Right ventricle myocardium inferior (tissue), 1 donor: Measurements from ENCODE around the gene GDF10. TPM values are rescaled to one million over a fixed set of nuclear protein-coding genes. Genes with fewer than 3 reads are reported as not detected.

Experiments used
- ATAC-seq: fragments of 200-7000 bp; cut with Tn5 transposase; one replicate; pipeline ENCODE4 v1.9.1; 2020; ENCODE audit warnings: mild to moderate bottlenecking, moderate library complexity
- DNase-seq: peaks from one replicate; pipeline ENCODE4 v3.0.0; 2021; ENCODE audit errors: missing footprints
- intact Hi-C: fragments of 100-400 bp; cut with DNase I; formaldehyde crosslinking; loops from one replicate; pipeline ENCODE4 v1.11.0; 2022
- total RNA-seq: library from RNA; stranded (reverse); fragmentation: NEBNext Ultra II Directional; extraction: Animal tissue kit (Norgen Biotek cat#: 25700); gene quantifications from one replicate; pipeline ENCODE4 v1.2.1, GENCODE V29; 2021
- donor health status: DM: no; HTN: yes; CAD: no; lungs with severe emphysema.

GDF10 gene
- total RNA-seq, 1 donor from 2014 or later, result 0.27 TPM

DNA sequence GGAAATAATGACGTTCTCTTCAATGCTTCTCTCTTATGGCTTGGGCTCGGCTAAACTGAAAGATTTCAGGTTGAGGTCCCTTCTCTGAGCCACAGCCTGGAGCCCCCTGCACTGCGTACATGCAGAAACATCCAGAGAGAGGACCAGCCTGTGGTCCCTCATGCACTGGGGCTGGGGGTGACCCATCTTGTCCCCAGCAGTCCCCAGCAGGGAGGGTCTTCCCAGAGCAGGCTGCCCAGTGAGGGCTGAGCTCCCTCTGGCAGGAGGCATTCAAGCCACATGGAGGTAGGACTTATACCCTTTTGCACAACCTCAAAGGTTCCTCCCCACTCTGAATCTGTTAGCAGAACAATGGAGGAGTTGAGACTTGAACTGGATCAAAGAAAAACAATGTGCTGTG, 7.4 kb downstream of the GDF10 start:
- intact Hi-C loops, result loop anchor here (10.0 kb wide), 1 partner anchor 143 kb away; no protein-coding TSS in a partner anchor
- DNase-seq, result no peak
- ATAC-seq, result no peak

DNA sequence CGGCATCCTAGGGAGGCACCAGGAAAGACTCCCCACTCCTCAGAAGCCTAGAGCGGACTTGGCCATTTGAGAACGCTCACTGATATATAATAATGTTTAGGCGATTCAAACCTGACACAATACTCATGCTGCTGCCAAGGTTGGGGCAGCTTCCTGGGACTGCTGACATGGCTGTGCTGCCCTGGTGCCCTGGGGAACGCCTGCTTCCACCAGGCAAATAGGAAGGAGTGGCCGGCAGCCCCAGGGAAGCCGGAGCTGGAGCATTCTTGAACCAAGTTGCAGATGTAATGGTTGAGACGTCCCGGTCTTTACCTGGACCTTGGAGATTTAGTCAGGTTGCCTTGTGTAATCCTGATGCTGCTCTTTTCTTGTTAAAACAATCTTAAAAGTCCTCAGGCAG, 8.8 kb downstream of the GDF10 start:
- intact Hi-C loops, result loop anchor here (10.0 kb wide), 1 partner anchor 144 kb away; no protein-coding TSS in a partner anchor
- DNase-seq, result no peak
- ATAC-seq, result no peak

DNA sequence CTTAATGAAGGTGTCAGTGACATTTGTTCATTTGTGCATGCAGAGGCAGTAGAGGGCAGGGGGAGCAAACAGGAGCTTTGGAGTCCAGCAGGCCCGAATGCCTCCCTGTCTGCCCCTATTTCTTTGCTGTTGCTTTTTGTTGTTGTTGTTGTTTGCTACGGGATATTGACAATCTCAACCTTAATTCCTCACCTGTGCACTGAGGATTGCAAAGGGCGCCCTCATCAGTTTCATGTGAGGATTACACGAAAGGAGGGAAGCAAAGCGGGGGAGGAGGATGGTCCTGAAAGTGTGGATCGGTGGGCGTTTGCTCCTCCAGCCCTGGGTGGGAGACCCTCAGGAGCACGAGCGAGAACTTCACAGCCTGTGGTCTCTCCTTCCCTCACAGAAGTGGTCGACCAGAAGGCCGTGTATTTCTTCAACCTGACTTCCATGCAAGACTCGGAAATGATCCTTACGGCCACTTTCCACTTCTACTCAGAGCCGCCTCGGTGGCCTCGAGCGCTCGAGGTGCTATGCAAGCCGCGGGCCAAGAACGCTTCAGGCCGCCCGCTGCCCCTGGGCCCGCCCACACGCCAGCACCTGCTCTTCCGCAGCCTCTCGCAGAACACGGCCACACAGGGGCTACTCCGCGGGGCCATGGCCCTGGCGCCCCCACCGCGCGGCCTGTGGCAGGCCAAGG, 9.6 kb downstream of the GDF10 start:
- intact Hi-C loops, result loop anchor here (10.0 kb wide), 1 partner anchor 145 kb away; no protein-coding TSS in a partner anchor
- DNase-seq (no peak), ATAC-seq (no peak)

DNA sequence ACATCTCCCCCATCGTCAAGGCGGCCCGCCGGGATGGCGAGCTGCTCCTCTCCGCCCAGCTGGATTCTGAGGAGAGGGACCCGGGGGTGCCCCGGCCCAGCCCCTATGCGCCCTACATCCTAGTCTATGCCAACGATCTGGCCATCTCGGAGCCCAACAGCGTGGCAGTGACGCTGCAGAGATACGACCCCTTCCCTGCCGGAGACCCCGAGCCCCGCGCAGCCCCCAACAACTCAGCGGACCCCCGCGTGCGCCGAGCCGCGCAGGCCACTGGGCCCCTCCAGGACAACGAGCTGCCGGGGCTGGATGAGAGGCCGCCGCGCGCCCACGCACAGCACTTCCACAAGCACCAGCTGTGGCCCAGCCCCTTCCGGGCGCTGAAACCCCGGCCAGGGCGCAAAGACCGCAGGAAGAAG, 10.1 kb downstream of the GDF10 start:
- no peak for DNase-seq
- intact Hi-C loops, result no loop called here
- ATAC-seq, result no peak

DNA sequence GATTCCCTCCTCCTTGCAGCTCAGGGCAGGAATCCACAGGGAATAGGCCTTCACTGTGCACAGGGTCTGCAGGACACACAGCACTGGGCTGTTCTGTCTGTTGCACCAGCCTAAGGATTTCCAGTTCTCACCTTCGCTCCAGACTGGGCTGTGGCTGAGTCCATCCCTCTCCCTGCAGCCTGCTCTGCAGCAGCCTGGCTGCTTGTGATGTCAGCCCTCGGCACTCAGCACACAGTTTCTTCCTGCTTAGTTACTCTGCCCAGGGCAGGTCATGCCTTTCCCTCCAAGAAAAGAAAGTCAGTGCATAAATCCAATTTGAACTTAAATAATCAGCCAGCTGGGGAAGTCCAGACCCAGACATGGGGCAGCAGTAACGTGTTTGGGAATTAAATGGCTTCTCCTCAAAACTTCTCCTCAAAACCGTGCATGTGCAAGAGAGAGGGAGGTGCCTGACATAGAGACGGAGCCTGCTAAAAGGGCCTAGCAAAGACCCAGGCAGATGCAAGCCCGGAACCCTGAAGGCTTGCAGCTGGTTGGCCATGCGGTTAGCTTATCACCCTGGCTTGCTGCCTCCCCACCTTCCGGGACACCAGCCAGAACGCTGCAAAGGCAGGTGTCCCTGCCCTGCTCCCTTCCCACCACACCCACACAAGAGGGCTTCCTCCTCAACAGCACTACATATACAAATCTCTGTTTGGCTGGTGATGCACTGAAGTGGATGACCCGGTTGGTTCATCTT, 11.4 kb downstream of the GDF10 start:
- intact Hi-C loops, result no loop called here
- ATAC-seq, result no peak
- DNase-seq, result no peak

DNA sequence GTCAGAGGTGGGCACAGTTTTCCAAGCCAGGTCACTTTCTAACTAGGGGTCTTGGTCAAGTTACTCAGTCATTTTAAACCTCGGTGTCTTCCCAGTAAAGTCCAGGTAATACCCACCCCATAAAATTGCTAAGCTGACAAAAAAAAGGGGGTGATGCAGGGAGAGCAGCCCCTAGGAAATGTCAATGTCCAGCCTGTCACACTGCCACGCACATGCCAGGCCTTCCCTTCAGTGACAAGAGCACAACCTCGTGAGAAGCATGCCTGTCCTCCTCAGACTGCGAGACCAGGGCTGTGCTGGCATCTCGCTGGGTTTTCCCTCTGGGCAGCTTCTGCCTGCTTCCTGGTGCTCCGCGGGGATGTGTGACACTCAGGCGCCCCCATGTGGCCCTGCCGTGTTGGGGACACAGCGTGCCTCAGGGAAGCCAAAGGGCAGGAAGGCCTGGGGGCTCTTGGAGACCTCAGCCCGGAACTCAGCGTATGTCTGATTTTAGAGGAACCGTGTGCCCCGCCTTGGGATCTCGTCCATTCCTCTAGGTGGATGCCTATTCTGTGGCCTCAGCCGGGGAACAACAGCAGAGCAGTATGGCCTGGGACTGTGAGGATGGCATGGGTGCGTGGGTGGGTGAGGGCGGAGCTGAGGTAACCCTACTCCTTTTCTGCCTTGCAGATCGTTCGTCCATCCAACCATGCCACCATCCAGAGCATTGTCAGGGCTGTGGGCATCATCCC, 12.1 kb downstream of the GDF10 start:
- intact Hi-C loops, result loop anchor here (1.0 kb wide), 2 partner anchors 265 to 288 kb away; no protein-coding TSS in a partner anchor

DNA sequence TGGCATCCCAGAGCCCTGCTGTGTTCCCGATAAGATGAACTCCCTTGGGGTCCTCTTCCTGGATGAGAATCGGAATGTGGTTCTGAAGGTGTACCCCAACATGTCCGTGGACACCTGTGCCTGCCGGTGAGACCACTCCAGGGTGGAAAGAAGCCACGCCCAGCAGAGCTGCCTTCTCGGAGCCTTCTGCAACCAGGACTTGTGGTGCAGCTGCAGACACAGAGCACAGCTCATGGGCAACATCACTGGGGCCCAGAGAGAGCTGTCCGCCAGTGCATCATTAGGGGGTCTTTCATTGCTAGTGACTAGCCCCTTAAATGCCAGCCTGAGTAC, 12.6 kb downstream of the GDF10 start:
- intact Hi-C loops, result loop anchor here (1.0 kb wide), 2 partner anchors 265 to 288 kb away; no protein-coding TSS in a partner anchor
- DNase-seq, result no peak
- ATAC-seq, result no peak

More for the DNA sequence above, 12.1 kb downstream of the GDF10 start:
- ATAC-seq, result peak; percentile 90
- DNase-seq, result peak; percentile 92

DNA sequence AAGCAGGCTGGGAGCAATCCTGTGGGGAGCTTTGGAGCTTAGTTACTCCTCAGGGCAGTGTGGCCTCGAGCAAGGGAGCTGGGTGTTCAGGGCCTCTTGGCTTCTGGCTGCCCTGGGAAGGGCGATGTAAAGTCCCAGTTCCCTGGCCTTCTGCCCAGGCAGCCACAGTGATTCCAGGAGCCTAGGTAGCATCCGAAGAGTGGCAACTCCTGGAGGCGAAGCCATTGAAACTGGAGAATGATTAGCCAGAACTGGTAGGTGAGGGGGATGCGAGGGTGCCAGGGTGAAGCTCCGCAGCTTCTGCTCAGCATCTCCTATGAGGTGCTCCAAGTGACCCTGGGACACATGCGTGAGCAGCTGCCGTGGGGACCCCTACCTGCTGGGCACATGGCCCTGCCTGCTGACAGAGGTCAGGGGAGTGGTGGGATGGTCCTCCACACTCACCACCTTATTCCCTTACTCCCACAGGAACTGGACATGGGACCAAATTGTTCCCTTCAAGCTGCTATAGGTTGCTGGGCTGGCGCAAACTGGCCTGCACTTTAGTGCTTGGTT, 14.5 kb downstream of the GDF10 start:
- ATAC-seq (no peak), DNase-seq (no peak)
- intact Hi-C loops, result no loop called here

DNA sequence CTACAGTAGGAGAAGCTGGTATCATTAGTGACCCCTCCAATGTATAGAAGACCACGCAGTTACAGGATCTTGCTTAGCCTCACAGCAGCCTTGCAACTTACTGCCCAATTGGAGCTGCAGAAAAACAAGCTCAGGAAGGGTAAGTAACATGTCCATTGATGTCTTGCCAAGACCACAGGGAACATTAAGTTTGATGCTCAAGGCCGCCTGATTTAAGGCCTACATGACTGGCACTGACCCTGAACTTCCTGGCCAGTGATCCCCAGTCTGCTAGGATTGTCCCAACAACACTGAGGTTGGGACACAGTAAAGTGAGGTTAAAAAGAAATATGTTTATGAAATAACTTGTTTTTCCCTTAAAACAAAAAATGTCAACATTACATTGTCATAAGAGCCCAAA, 15.4 kb downstream of the GDF10 start:
- no peak for ATAC-seq
- intact Hi-C loops, result no loop called here
- DNase-seq, result no peak

DNA sequence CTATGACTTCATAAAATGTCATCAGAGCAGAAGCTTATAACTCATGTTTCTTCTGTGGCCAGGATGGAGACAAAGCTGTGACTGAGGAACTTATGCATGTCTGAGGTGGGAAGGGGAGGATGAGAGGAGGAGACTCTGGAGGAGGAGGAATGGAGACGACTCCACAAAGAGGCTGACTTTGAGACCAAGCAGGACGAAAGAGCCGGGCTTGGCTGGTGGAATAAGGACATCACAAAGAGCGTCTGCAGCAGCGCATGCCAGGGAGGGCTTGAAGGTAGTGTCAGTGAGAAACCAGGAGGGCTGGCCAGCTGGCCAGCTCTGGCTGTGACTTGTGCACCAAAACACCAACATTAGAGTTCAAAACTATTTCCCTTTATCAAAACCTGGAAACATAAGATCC, 16.1 kb downstream of the GDF10 start:
- ATAC-seq, result no peak
- no peak for DNase-seq
- intact Hi-C loops, result no loop called here

DNA sequence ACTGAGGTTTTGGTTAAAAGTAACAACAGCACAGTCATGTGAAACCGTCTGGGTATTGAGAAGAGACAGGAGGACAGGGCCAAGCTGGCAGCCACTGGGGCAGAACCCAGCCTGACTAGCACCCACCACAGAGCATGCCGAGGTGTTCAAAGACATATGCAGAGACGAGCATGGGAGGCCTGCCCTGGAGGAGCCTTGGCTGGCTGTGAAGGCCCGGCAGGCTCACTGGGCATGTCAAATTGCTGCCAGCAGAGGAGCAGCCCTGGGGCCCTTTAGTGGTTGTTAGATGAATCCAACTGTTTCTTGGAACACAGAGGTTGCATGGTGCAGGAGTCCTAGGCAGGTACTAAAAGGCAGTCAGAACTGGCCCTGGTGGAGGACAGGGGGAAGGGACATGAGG, 17.3 kb downstream of the GDF10 start:
- intact Hi-C loops, result no loop called here
- DNase-seq (no peak), ATAC-seq (no peak)

DNA sequence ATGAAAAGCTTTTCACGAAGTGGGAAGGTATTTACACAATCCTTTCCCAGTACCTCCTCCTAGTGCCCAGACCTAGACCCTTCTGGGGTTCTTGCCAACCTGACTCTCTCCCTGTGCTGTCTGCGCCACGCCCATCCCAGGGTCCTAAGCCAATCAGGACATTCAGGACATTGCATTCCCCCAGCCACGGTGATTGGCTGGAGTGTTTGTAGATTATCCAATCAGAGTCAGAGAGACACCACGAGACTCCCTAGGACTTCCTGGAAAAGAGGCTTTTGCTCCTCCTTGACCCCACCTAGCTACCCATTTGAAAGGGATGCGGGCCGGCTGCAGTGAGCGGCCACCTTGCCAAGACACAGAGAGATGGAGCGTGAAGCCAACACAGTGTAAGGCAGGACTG, 18.7 kb downstream of the GDF10 start:
- intact Hi-C loops, result no loop called here
- DNase-seq, result no peak
- no peak for ATAC-seq

DNA sequence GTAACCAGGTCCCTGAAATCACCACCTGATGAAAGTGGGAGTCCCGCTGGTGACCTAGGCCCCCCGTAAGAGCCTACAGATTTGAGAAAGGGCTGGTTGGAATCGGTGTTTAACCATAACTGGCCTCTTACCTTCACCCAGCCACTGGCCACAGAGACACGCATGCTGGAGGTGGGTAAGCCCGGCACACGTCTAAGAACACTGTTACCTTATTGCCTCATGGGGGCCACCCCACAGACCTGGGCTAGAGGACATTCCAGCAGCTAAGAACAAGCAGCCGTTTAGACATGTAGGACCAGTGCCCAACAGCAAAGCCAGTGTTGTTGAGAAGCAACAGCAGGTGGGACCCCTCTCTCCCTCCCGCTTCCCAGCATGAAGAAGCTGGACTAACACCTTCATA, 19.8 kb downstream of the GDF10 start:
- intact Hi-C loops, result no loop called here
- DNase-seq, result no peak
- no peak for ATAC-seq

DNA sequence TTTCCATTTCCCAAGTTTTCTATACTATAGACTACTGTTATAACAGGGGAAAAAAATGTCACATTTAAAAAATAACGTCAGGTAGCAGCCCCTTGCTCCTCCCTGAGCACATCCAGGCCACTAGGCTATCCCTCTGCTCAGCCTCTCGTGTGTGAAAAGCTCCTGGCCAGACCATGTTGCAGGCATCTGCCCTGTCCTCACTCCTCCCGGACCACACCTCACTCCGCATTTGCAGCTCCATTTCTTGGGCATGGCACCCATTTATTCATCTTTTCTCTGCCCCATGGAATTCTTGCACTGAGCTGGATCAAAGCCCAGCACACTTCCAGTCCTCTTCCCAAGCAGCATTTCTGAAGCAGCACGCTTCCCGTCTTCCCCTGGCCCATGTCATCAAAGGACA, 20.8 kb downstream of the GDF10 start:
- intact Hi-C loops, result no loop called here
- ATAC-seq (no peak), DNase-seq (no peak)

DNA sequence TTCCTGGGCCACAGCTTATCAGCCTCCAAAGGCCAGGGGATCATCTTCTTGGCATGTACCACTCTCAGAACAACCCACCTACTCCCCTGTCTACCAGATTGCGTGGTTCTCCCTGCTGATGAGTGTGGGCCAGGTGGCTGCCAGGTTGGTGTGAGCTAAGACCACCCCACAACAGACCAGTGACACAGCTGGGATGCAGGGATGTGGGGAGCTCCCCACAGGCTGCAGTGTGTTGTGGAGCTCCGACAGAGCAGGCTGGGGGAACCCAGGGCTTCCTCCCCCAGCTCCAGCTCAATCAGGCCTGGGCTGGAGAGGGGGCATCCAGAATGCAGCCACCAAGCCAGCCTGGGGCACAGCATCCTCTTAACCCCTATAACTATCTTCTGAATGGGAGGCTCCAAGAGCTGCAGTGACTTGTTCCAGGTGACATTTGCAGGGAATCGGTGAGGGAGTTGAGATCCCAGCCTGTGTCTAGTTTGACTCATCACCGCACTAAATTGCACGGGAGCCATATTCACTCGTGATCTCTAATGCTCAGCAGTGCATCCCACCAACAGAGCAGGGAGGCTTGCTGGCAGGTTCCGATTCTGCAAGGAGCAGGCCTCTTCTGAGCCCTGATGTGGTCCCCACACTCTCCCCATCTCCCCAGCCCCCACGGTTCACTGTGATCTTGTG, 21.7 kb downstream of the GDF10 start:
- DNase-seq (no peak), ATAC-seq (peak; percentile 9)
- intact Hi-C loops, result no loop called here

DNA sequence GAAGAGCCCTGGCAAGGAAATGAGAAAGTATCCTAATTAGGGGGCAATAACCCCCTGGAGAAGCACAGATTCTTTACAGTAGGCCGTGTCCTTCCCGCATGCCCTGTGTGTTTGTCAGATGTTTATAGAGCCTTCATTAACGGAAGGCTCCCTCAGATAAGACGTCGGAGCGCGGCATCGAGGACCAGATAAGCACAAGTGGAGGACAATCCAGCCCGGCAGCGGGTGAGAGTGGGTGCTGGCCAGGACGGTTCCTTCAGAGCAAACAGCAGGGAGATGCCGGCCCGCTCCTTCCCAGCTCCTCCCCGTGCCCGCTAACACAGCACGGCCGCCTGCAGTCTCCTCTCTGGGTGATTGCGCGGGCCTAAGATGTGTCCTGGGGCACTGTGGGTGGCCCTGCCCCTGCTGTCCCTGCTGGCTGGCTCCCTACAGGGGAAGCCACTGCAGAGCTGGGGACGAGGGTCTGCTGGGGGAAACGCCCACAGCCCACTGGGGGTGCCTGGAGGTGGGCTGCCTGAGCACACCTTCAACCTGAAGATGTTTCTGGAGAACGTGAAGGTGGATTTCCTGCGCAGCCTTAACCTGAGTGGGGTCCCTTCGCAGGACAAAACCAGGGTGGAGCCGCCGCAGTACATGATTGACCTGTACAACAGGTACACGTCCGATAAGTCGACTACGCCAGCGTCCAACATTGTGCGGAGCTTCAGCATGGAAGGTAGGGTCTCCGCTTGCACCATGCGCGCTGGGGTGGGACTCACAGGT, 22.5 kb downstream of the GDF10 start, which contains the start of gene GDF2:
TSS of gene GDF2 (plus strand) at position 155 of the 762 bp plus-strand sequence. CDS start at position 370, 215 bp downstream.
- no peak for ATAC-seq
- intact Hi-C loops, result no loop called here
- DNase-seq, result no peak

DNA sequence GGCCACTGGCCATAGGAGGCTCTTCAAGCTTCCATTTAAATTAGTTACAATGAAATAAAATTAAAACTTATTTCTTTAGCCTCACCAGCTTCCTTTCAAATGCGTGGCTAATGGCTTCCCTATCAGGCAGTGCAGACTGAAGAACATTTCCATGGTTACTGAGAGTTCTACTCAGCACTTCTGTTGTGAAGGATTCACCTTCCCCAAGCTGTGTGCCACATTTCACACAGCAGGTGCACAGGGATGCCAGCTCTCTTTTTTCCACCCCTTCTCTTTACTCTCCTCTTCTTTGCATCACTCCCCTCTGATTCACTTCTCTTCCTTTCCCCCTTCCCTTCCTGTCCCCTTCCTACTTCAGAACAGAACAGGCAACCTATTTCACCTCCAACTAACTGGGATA, 23.1 kb downstream of the GDF10 start:
- ATAC-seq, result no peak
- intact Hi-C loops, result no loop called here

DNA sequence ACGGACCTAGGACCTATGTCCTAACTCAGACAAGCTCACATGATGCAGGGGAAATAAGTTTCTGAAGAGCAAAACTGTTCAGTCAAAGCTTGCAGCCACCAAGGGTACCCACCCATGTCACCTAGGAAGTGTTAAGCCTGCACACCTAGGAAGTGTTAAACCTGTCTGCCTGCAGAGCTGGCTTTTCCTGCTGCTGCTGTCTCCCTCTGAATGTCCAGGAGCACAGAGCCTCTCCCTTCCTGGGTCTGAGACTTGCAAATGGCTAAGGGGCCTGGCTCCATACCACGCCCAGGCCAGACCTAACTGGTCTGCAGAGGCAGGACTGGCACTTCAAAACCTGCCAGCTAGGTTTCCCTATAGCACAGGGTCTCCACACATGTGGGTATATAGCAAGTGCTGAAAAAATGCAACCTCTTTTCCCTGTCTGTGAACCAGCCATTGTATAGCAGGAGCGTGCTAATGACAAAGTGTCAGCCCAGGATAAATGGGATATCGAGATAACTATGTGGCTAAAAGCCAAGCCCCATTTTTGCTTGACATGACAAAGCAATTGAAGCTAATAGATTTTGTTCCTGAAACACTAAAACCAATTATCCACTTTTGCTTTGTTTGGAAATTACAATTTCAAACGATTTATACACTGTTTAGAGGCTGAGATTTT, 23.8 kb downstream of the GDF10 start:
- no peak for ATAC-seq
- DNase-seq, result no peak
- intact Hi-C loops, result no loop called here

More for the DNA sequence above, 23.1 kb downstream of the GDF10 start:
- DNase-seq, result no peak
